Psoas muscle (tissue), 8 donors: ENCODE measurements around the gene TXNDC11. TPM values are rescaled to one million over a fixed set of nuclear protein-coding genes. Genes with fewer than 3 reads are reported as not detected.
A peak's percentile ranks its signal among the peaks of the same experiment; 100 is the strongest.

ENCODE experiments used
- ATAC-seq, 4 donors: fragments of 200-7000 bp; cut with Tn5 transposase; one replicate each; pipeline ENCODE4 v1.9.1; 2020; ENCODE audit warnings: moderate library complexity in 3 of 4, mild to moderate bottlenecking in 2 of 4
- DNase-seq, 2 donors: peaks; one replicate each; pipeline ENCODE4 v3.0.0-alpha.2; 2020
- H3K27ac ChIP-seq: fragments of 200-600 bp; one replicate; pipeline ENCODE4 v1.8.0; 2022
- H3K27me3 ChIP-seq, 3 donors: fragments of 200-600 bp in 1 of 3; one replicate each; pipeline versions ENCODE4 v1.6.1 to v1.8.0; 2013 to 2022; ENCODE audit warnings: low read length in 2 of 3, mild to moderate bottlenecking in 2 of 3, moderate library complexity in 1 of 3; ENCODE audit not compliant: insufficient read depth in 3 of 3
- H3K36me3 ChIP-seq, 2 donors: fragments of 200-600 bp in 1 of 2; one replicate each; pipeline versions ENCODE4 v1.6.1 to v1.8.0; 2013 to 2022; ENCODE audit warnings: low read depth in 1 of 2, mild to moderate bottlenecking in 1 of 2, moderate library complexity in 1 of 2; ENCODE audit not compliant: insufficient read depth in 1 of 2
- H3K4me1 ChIP-seq: fragments of 200-600 bp; one replicate; pipeline ENCODE4 v1.8.0; 2022
- H3K4me3 ChIP-seq: fragments of 200-600 bp; one replicate; pipeline ENCODE4 v1.8.0; 2022; ENCODE audit warnings: mild to moderate bottlenecking
- H3K9me3 ChIP-seq: fragments of 200-600 bp; one replicate; pipeline ENCODE4 v1.8.0; 2022
- WGBS, 3 donors: extraction: QIAGEN DNeasy Blood & Tissue Kit; methylation state at CpG; one replicate each; pipeline versions ENCODE4 v1.1.6 to v1.1.7; 2013; 5-methylcytosine and 5-hydroxymethylcytosine counted together
- intact Hi-C, 2 donors: fragments of 100-400 bp; cut with DNase I; formaldehyde crosslinking; loops; one replicate each; pipeline versions ENCODE4 v1.11.0 to v1.14.2; 2022
- polyA plus RNA-seq, 3 donors: library from polyadenylated mRNA; stranded (reverse); fragments of 200-250 nt; gene quantifications; one replicate each; pipeline ENCODE4 v1.2.3, GENCODE V29; 2013
- total RNA-seq, 4 donors: library from RNA; stranded (reverse); fragmentation: NEBNext Ultra II Directional in 2 of 4; extraction: Animal tissue kit (Norgen Biotek cat#: 25700) in 2 of 4; gene quantifications; one replicate each; pipeline versions ENCODE4 v1.2.1 to v1.2.4, GENCODE V29; 2021 to 2023
- TF ChIP-seq, protein P1 (sequence below): fragments of 200-600 bp; IDR thresholded peaks from one replicate; pipeline ENCODE4 v1.8.0; 2022; ENCODE audit warnings: antibody characterized with exemption
- donor health status: healthy with polysubstance abuse.
- donor health status: DM: no; HTN: no; CAD: no; lungs with moderate emphysema.
- donor health status: Bipolar disorder and iron deficiency.
- donor health status: healthy.
- donor health status: DM: yes; HTN: yes; CAD: no.
- donor health status: DM: no; HTN: no; CAD: no.
- donor health status: DM: no; HTN: no; CAD: no.
- donor health status: DM: yes; HTN: yes; CAD: no.

TXNDC11 gene
- total and polyA plus RNA-seq, 7 donors = 21.3 to 49.1 (median 37.2) TPM

DNA sequence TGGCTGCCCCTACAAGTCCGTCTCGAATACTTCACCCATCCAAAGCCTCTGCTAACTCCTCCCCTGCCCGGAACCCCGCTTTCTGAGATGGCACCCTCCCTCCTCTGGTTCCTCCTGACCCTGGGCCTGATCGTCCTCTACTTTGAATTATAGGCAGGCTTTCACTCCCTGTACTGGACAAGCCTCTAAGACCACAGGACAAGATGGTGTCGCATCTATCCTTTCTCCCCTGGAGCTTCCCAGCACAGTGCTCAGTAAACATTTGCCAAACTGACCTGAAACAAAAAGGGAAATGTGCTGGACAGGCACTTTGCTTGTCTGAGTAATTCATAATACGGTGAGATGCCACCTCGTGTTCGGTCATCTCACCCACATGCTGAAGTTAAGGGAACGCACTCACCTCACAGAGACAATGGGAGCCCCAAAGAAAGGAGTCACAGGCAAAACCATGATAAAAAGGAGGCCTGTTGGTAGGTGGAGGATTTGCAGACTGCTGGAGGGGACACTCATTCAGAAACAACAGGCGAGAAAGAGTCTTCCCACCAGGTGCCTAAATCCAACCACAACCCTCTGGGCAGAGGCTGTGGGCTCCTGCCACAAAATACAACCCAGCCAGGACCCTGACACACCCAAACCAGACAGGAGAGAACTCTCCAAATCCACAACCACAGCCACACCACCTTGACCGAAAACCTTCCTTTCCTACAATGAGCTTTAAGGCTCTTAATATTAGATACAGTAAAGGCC lies 46.2 kb downstream of the TXNDC11 start:
- no peak overlapping the region for H3K27ac ChIP-seq
- WGBS, 3 donors = 93 to 96% (median 94%) methylated on average over 12 of the region's 12 CpGs
- H3K4me1 ChIP-seq = peaks cover 7% of the 10 kb centered on the region
- DNase-seq = no peak
- peaks cover 10 to 78% of the 10 kb centered on the region in 2 donors for H3K36me3 ChIP-seq
- intact Hi-C loops = no loop called here
- TF ChIP-seq, protein P1, sequence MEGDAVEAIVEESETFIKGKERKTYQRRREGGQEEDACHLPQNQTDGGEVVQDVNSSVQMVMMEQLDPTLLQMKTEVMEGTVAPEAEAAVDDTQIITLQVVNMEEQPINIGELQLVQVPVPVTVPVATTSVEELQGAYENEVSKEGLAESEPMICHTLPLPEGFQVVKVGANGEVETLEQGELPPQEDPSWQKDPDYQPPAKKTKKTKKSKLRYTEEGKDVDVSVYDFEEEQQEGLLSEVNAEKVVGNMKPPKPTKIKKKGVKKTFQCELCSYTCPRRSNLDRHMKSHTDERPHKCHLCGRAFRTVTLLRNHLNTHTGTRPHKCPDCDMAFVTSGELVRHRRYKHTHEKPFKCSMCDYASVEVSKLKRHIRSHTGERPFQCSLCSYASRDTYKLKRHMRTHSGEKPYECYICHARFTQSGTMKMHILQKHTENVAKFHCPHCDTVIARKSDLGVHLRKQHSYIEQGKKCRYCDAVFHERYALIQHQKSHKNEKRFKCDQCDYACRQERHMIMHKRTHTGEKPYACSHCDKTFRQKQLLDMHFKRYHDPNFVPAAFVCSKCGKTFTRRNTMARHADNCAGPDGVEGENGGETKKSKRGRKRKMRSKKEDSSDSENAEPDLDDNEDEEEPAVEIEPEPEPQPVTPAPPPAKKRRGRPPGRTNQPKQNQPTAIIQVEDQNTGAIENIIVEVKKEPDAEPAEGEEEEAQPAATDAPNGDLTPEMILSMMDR = no peak
- H3K4me3 ChIP-seq = no peak overlapping the region
- no peak for ATAC-seq
- H3K27me3 ChIP-seq = no peaks in the 10 kb centered on the region
- H3K9me3 ChIP-seq = no peaks in the 10 kb centered on the region

DNA sequence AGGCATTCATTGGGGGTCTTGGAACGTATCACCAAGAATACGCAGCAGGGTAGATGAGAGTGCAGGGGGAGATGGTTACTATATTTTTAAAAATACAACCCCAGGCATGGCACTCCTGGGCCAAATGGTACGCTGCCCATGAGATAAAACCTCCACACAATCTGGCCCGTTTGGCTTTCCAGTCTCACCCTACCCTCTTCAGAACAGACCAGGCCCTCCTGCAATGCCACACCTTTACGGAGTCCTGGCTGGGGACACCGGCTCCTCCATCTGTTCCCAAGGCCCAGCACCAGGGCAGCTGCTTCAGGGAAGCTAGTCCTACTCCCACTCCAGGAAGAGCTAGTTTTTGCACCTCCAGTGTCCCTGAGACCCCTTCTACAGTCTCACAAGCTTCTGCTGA lies 50.0 kb downstream of the TXNDC11 start:
- Histone ChIP-seq H3K4me3 (no peak overlapping the region), H3K4me1 (peaks cover 26% of the 10 kb centered on the region), H3K27ac (no peak overlapping the region), H3K9me3 (no peaks in the 10 kb centered on the region), H3K27me3 (no peaks in the 10 kb centered on the region), H3K36me3 (peaks cover 12 to 65% of the 10 kb centered on the region in 2 donors)
- TF ChIP-seq, protein P1 = no peak
- intact Hi-C loops = no loop called here
- ATAC-seq = no peak
- no peak for DNase-seq
- 80 to 88% (median 84%) methylated on average over 6 of the region's 6 CpGs for WGBS, 3 donors

DNA sequence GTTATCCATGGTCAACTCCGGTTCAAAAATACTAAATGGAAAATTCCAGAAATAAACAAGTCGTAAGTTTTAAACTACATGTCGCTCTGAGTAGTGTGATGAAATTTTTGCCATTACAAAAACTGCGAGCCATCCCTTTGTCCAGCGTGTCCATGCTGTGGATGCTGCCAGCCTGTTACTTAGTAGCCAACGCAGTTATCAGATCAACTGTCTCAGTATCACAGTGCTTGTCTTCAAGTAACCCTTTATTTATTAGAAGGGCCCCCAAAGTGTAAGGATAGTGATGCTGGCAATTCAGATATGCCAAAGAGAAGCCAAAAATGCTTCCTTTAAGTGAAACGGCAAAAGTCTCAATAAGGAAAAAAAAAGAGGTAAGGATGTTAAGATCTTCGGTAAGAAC lies 50.5 kb downstream of the TXNDC11 start:
- no peak for DNase-seq
- H3K9me3 ChIP-seq = no peaks in the 10 kb centered on the region
- TF ChIP-seq, protein P1 = no peak
- peaks cover 31% of the 10 kb centered on the region for H3K4me1 ChIP-seq
- intact Hi-C loops = no loop called here
- 62 to 83% (median 68%) methylated on average over 8 of the region's 8 CpGs for WGBS, 3 donors
- no peak overlapping the region for H3K4me3 ChIP-seq
- ATAC-seq = no peak
- H3K27ac ChIP-seq = no peak overlapping the region
- no peaks in the 10 kb centered on the region for H3K27me3 ChIP-seq
- H3K36me3 ChIP-seq = peaks cover 14 to 65% of the 10 kb centered on the region in 2 donors

DNA sequence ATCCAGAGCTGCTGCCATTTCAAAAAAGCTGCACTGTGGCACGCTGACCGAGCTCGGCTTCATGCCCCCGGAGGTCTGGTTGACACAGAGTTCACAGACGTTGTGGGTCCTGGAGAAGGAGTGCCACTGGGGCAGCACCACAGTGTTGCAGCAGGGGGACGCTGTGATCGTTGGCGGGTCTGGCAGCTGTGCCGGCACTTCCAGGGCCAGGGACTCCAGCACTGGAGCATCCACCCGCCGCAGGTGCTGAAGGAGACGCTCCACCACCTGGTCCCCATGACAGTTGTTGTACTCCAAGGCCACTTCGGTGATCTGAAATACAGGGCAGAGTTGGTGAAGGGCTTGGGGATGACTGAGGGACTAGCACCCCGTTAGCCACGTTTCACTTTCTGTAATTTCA lies 50.9 kb downstream of the TXNDC11 start:
- Histone ChIP-seq H3K4me1 (peaks cover 35% of the 10 kb centered on the region), H3K4me3 (no peak overlapping the region), H3K27me3 (no peaks in the 10 kb centered on the region), H3K9me3 (no peaks in the 10 kb centered on the region), H3K36me3 (peaks cover 14 to 65% of the 10 kb centered on the region in 2 donors), H3K27ac (no peak overlapping the region)
- WGBS, 3 donors = 85 to 89% (median 89%) methylated on average over 15 of the region's 15 CpGs
- TF ChIP-seq, protein P1 = no peak
- intact Hi-C loops = no loop called here
- DNase-seq (no peak), ATAC-seq (peak in 1 of 4 donors; percentile 13)

DNA sequence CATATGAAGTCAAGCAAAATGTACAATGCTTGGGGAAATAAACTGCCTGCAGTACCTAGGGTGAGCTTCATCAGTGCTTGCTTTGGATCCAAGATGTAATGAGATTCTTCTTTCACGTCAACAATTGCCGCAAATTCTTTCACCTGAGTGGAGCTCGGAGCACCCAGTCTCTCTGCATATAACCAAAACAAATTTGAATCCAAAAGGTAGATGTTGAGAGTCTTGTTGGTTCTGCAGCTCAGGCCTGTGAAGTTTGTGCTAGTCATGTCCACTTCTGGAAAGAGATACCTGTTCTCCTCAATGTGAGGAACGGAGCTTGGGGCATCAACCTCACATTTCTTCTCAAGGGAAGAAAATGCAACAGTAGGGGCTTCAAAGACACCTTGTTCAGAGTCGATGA lies 51.4 kb downstream of the TXNDC11 start:
- intact Hi-C loops = no loop called here
- TF ChIP-seq, protein P1 = no peak
- Histone ChIP-seq H3K4me1 (peaks cover 40% of the 10 kb centered on the region), H3K4me3 (no peak overlapping the region), H3K36me3 (peaks cover 14 to 65% of the 10 kb centered on the region in 2 donors), H3K27ac (no peak overlapping the region), H3K27me3 (no peaks in the 10 kb centered on the region), H3K9me3 (no peaks in the 10 kb centered on the region)
- whole genome bisulfite sequencing, 3 donors = 94 to 95% (median 95%) methylated on average over 5 of the region's 5 CpGs
- DNase-seq (no peak), ATAC-seq (no peak)
